Lower leg skin (tissue), 4 donors: ENCODE results near the gene FDCSP. TPM values are rescaled to one million over a fixed set of nuclear protein-coding genes. Genes with fewer than 3 reads are reported as not detected.
"Not testable (repeated sequence)": the region's sequence is repeated elsewhere in the genome, so short reads cannot be mapped to it uniquely, and the experiment has no call there.

Source experiments
- DNase-seq, 2 donors: peaks; one replicate each; pipeline ENCODE4 v3.0.0-alpha.2; 2019; ENCODE audit warnings: low spot score in 2 of 2
- H3K4me3 ChIP-seq: fragments of 200-600 bp; sonication (generic); 2 replicates; pipeline ENCODE4 v1.5.1; 2017; ENCODE audit warnings: mild to moderate bottlenecking, low read depth; ENCODE audit not compliant: poor library complexity, severe bottlenecking
- POLR2A ChIP-seq, 2 donors: fragments of 450-650 bp; IDR thresholded peaks; one replicate each; pipeline ENCODE4 v1.6.1; 2016 to 2017; ENCODE audit warnings: antibody characterized with exemption in 2 of 2, mild to moderate bottlenecking in 1 of 2, moderate library complexity in 1 of 2
- WGBS, 2 donors: methylation state at CpG; one replicate each; pipeline ENCODE4 v1.1.5; 2018; 5-methylcytosine and 5-hydroxymethylcytosine counted together
- intact Hi-C: fragments of 100-400 bp; cut with DNase I; formaldehyde crosslinking; loops from one replicate; pipeline ENCODE4 v1.15.0; 2023; ENCODE audit warnings: low total_unique reads
- total RNA-seq, 4 donors: library from RNA; depleted of rRNA; stranded (reverse); fragments of >200 nt; gene quantifications; one replicate each; pipeline ENCODE4 v1.1.0, GENCODE V29; 2016
- TF ChIP-seq, protein P1 (sequence below), 3 donors: fragments of 450-650 bp; IDR thresholded peaks; one replicate each; pipeline ENCODE4 v1.5.1; 2016; ENCODE audit warnings: antibody characterized with exemption in 3 of 3, mild to moderate bottlenecking in 3 of 3, moderate library complexity in 2 of 3

The FDCSP gene
- total RNA-seq, 4 donors from 2014 or later = not detected

DNA sequence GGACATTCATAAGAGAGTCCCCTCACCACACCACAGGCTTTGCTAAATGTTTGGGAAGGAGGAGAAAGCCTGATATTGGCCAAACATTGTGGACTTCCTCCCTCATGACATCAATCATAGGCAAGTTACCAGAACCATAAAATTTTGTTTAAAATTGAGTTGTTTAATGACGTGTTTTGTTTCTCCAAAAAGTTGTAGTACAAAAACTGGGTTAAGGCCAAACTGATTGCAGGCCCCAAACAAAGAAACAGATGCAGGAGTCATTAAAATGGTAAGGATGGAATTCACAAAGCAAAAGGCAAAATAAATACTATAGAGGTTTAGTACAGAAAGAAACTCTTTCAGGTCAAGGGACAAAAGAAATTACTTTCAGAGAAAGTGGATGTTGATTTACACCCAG, 34.3 kb upstream of the FDCSP start:
- H3K4me3 ChIP-seq = no peak overlapping the region
- TF ChIP-seq POLR2A (IDR thresholded peaks at IDR 0.05) = no peak
- TF ChIP-seq, protein P1, sequence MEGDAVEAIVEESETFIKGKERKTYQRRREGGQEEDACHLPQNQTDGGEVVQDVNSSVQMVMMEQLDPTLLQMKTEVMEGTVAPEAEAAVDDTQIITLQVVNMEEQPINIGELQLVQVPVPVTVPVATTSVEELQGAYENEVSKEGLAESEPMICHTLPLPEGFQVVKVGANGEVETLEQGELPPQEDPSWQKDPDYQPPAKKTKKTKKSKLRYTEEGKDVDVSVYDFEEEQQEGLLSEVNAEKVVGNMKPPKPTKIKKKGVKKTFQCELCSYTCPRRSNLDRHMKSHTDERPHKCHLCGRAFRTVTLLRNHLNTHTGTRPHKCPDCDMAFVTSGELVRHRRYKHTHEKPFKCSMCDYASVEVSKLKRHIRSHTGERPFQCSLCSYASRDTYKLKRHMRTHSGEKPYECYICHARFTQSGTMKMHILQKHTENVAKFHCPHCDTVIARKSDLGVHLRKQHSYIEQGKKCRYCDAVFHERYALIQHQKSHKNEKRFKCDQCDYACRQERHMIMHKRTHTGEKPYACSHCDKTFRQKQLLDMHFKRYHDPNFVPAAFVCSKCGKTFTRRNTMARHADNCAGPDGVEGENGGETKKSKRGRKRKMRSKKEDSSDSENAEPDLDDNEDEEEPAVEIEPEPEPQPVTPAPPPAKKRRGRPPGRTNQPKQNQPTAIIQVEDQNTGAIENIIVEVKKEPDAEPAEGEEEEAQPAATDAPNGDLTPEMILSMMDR (IDR thresholded peaks at IDR 0.05) = no peak
- WGBS, 2 donors = 30 to 59% methylated on average over 1 of the region's 1 CpG
- intact Hi-C loops = no loop called here
- DNase-seq = no peak

DNA sequence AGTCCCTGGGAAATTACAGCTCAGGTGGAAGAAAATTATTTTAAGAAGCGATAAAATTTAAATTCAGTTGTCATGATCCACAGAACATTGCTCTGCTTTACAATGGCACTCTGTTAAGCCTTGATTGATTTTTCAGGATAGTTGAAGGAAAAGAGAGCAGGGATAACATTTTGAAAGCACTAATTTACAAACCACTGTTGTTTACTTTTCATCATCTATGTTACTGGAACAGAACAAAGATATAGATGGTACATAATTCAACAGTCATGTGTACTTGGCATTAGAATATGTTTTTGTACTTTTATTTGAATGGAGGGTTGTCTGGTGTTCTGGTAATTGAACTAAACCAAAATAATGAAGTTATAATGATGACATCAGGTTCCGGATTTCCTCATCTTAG, 33.0 kb upstream of the FDCSP start:
- no peak for DNase-seq
- WGBS, 2 donors = 83 to 93% methylated on average over 2 of the region's 2 CpGs
- TF ChIP-seq, protein P1 (IDR thresholded peaks at IDR 0.05) = no peak
- no peak for TF ChIP-seq POLR2A (IDR thresholded peaks at IDR 0.05)
- H3K4me3 ChIP-seq = no peak overlapping the region
- intact Hi-C loops = no loop called here

DNA sequence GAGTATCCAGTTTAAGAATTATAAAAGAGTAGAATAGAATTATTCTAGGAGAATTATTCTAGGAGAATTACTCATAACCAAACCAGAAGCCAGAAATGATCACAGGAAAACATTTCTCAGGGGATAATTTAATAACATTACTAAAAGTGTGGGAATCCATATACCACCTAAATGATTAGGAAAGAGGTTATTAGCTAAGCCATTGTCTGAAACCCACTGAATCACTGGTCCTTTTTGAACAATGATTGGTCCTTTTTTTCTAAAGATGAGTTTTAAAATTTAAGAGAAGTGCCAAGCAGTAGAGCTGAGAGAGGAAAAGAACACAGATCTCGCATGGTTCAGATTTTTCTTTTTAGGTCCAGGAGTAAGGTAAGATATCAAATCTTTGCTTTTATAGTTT, 30.5 kb upstream of the FDCSP start, which contains the start of gene ODAM:
Gene ODAM (plus strand): TSS at position 301 of the 400 bp plus-strand sequence. CDS start 819 bp downstream, outside the sequence.
- intact Hi-C loops = no loop called here
- WGBS, 2 donors = 75 to 94% methylated on average over 1 of the region's 1 CpG
- H3K4me3 ChIP-seq = no peak within 1 kb of the TSS
- TF ChIP-seq, protein P1 (IDR thresholded peaks at IDR 0.05) = no peak
- TF ChIP-seq POLR2A (IDR thresholded peaks at IDR 0.05) = no peak
- no peak for DNase-seq

DNA sequence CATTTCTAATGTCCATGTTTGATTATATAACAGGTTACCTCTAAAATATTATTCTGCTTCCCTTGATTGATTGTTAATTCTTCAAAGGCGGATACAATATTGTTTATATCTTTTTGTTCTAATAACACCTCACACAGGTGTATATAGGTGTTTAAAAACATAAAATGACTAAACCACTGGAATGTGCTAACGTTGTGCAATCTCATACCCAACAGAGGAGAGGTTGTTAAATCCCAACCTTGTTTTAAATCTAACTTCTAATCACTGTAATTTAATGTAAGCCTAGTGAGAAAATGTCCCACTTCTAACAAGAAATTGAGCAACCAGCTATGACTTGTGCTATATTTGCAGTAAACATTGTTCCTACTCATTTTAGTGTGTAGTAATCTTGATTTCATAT, 29.1 kb upstream of the FDCSP start:
- intact Hi-C loops = no loop called here
- H3K4me3 ChIP-seq = no peak overlapping the region
- WGBS, 2 donors = 71 to 72% methylated on average over 2 of the region's 2 CpGs
- DNase-seq = no peak
- no peak for TF ChIP-seq POLR2A (IDR thresholded peaks at IDR 0.05)
- TF ChIP-seq, protein P1 (IDR thresholded peaks at IDR 0.05) = no peak

GRCh38 chr4:70197842-70198241, 28.1 kb upstream of the FDCSP start:
- H3K4me3 ChIP-seq = no peak overlapping the region
- TF ChIP-seq, protein P1 (IDR thresholded peaks at IDR 0.05) = no peak
- no peak for TF ChIP-seq POLR2A (IDR thresholded peaks at IDR 0.05)
- 64 to 71% methylated on average over 2 of the region's 2 CpGs for WGBS, 2 donors
- DNase-seq = no peak
- intact Hi-C loops = no loop called here

DNA sequence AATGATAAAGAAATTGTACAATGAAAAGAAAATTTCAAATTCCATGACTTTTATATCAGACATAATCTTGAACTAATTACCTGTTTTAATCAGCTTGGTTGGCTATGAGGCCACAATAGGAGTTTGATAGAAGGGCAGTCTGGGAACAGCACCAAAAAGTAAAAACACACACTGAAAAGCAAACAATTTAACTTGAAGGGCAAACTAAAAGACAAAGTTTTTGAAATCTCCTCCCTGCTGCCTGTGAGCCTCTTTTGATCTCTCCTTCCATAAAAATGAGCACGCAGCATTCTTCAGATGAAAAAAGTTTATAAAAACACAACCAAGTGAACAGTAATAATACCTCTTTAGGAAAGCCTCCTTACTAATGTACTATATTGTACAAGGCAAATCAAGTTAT, 22.3 kb upstream of the FDCSP start:
- intact Hi-C loops = no loop called here
- WGBS, 2 donors = 56 to 59% methylated on average over 1 of the region's 1 CpG
- no peak for DNase-seq
- TF ChIP-seq POLR2A (IDR thresholded peaks at IDR 0.05) = no peak
- TF ChIP-seq, protein P1 (IDR thresholded peaks at IDR 0.05) = no peak
- no peak overlapping the region for H3K4me3 ChIP-seq

GRCh38 chr4:70212752-70213151, 13.2 kb upstream of the FDCSP start:
- WGBS, 2 donors = 71 to 82% methylated on average over 4 of the region's 4 CpGs
- H3K4me3 ChIP-seq, intact Hi-C loops, DNase-seq: not testable (repeated sequence)

- intact Hi-C loops, H3K4me3 ChIP-seq, DNase-seq: not testable (repeated sequence)
Observed at GRCh38 chr4:70216109-70216508, 9.8 kb upstream of the FDCSP start.

- intact Hi-C loops, DNase-seq, H3K4me3 ChIP-seq: not testable (repeated sequence)
- 97 to 100% methylated on average over 1 of the region's 1 CpG for WGBS, 2 donors
Observed at GRCh38 chr4:70216550-70216949, 9.4 kb upstream of the FDCSP start.
